CD4-positive, alpha-beta T cell treated with Interleukin-10 for 1 hour (primary cell): ENCODE results near the gene GFOD1.
"Not testable (repeated sequence)": the region's sequence is repeated elsewhere in the genome, so short reads cannot be mapped to it uniquely, and the experiment has no call there.

ENCODE experiments used
- DNase-seq: peaks from one replicate; pipeline ENCODE4 v3.0.0-alpha.2; 2020

The GFOD1 gene

DNA sequence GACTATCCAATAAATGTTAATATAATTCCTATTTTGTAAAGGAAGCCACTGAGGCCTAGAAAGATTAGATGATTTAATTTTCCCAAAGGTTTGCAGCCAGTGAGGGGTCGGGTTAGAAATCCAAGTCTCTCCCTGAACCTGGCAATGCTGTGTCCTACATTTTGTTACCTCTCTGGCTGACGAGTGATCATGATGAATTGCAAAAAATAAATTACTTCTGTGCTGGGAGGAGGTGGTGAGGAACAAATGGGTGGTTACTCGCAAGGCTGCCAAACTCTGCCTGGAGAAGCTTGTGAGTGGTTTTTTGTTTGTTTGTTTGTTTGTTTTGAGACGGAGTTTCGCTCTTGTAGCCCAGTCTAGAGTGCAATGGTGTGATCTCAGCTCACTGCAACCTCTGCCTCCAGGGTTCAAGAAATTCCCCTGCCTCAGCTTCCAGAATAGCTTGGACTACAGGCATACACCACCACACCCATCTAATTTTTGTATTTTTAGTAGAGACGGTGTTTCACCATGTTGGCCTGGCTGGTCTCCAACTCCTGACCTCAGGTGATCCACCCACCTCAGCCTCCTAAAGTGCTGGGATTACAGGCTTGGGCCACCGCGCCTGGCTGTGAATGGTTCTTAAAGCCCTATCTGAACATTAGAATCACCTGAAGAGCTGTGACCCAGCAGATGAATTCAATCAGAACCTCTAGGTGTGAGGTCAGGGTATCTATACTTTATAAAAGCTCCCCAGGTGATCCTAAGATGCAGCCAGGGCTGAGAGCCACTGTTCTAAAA is 138.9 kb downstream of the GFOD1 start:
- DNase-seq: no peak

- DNase-seq: no peak
Observed at GRCh38 chr6:13346245-13346644, 141.2 kb downstream of the GFOD1 start.

- DNase-seq: no peak
Observed at GRCh38 chr6:13342414-13343019, 144.9 kb downstream of the GFOD1 start.

GRCh38 chr6:13339863-13340630 is 147.4 kb downstream of the GFOD1 start:
- DNase-seq: no peak

GRCh38 chr6:13338038-13338437 is 149.4 kb downstream of the GFOD1 start:
- DNase-seq: no peak

GRCh38 chr6:13336553-13336952 is 150.8 kb downstream of the GFOD1 start:
- DNase-seq: peak; percentile 71

DNA sequence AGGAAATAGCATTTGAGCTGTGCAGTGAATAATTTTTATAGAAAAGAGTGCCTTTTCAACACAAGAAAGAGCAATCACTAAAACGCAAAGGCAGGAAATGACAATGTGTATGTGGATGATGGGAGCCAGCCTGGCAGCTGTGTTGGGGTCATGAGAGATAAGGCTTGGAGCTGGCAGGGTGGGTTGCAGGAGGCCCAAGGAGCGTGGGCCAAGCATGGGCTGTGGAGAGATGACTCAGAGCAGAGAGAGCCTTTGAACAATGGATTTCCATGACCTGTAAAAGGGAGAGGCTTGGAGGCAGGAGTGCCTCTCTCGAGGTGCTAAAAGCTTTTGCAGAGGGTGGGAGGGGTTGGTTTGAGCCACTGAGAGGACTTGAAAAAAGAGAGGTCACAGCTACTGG is 152.4 kb downstream of the GFOD1 start:
- no peak for DNase-seq

DNA sequence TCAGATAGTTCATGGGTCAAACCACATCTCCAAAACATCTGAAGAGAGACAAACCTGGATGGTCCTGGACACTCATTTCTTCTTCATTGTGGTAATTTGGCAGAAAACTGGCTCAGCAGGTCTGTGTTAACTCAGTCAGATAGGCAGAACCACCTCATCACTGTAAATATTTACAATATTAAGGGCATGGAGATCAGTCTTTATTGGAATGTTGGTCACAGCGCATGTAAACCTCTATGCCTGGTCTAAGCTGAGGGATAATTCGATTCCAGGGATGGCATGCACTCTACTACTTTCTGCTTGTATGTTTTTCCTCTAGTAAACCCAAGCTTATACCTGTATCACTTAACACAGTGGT is 155.1 kb downstream of the GFOD1 start:
- no peak for DNase-seq

DNA sequence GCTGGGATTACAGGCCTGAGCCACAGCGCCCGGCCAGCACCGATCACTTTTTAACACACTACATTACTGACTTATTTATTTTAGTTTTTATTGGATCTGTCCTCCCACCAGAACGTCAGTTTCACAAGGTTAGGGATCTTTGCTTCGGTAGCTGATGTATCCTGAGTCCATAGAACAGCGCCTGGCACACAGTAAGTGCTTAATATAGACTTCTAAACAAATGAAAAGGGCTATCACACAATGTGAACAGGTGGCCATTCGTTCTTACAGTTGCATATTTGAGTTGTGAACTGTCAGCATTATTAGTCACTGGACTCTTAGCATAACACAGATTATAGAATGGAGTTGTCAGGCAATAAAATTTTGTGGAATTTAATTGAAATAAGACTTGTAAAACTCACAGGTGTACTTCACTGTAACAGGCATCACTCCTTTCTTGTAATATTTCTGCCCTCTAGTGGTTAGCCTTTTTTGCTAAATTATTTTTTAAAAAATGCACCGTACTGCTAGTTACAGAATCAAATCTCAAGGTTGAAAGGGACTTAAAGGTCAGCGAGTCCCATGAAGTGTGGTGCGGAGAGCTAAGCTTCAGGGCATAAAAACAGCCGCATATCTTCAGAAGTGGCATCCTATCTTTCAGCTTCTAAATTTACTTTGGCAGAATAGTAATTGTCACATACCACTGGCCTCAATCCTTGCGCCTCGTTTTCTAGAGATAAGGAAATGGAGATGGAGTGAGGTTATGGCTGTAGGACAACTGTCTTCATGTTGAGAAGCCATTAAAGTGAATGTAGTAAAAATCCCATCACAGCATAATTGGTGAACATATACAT is 155.7 kb downstream of the GFOD1 start:
- DNase-seq: peak; percentile 58

GRCh38 chr6:13328875-13329183 is 158.6 kb downstream of the GFOD1 start:
- DNase-seq: no peak

DNA sequence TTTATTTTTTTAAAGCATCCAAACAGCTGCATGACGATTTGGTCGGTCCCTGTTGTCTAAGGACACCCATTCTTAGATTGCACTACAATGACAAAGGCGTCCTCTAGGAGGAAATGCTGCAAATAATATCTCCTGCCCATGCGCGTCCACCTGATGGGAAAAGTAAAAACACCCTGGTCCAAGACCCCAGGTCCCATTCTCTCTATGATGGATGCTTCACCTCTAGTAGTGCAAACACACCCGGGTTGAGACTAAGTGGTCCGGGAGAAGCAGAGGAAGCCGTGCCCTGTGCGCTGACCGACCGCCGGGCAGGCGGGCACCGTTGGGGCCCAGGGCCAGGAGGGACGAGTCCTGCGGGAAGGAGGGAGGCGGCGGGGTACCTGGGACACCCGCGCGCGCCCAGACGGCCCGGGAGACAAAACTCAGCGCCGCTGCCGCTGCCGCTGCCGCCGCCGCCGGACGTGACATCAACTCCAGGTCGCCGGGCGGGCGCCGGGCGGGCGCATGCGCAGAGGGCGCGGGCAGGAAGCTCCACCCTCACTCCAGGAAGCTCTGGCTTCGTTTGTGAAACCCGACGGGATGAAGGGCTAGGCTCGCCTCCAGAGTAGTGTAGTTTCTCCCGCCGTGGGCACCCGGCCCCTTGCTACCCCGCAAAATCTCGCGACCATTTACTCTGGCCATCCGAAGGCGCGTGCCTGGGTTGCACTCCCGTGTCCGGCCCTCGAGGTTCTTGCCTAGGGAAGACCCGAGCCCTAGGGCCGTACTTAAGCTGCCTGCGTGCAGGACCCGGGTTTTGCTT is 159.1 kb downstream of the GFOD1 start, which contains the start of gene TBC1D7:
Gene TBC1D7, minus strand, starts transcription at position 462 of the 799 bp plus-strand sequence. CDS start 1,639 bp downstream, outside the sequence.
- peak; percentile 94 for DNase-seq

DNA sequence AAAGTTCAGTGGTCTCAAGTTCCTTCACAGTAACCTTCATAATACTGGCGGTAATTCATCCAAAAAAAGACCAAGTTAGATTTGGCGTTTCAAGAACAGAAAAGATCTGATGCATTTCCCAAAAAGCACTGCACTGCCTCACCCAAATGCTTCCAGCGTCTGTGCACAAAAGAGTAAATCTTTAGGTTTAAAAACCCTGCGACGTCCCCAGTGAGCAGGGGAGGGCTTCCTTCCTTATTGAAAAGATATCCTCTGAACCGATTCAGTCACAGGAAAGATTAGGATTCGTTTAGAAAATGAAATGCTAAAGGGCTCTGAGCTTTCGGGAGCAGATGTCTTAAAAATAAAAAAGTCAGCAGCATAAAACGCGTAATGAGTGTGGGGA is 159.7 kb downstream of the GFOD1 start:
- DNase-seq: no peak

DNA sequence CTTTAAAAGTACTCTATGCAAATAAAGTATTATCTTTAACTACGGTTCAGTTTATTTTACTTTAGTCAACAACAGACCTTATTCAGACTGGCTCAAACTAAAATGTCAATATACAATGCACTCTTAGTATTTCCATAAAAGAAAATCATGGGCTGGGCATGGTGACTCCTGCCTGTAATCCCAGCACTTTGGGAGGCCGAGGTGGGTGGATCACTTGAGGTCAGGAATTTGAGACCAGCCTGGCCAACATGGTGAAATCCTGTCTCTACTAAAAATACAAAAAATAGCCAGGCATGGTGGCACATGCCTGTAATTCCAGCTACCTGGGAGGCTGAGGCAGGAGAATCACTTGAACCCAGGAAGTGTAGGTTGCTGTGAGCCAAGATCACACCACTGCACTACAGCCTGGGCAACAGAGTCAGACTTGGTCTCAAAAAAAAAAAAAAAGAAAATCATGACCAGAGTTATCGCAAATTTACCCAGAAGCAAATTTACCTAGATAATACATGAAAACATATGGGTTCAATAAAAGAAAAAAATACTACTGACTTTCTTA is 161.3 kb downstream of the GFOD1 start:
- DNase-seq: not testable (repeated sequence)

DNA sequence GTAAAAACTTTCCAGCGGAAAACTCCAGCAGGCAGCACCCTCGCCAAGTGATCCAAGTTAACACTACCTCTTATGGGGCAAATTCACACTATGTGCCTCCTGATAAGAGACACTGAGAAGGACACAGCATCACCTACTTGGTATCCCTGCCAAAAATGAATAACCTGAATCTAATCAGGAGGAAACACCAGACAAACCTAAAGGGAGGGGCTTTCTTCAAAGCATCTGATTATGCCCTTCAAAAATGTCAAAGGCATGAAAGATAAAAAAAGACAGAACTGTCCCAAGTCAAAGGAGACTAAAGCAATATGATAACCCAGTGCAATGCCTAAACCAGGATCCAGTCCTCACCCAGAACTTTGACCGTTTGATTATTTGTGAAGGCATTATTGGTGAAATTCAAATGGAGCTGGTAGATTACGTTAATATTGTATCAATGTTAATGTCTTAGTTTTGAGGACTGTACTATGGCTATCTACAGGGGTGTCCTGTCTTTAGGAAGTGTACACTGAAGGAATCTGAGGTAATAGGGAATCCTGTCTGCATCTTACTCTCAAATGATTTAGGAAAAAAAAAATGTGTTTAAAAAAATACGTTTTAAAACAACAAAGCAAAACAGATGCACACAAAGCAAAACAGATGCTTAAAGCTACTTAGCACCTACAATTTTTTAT is 167.4 kb downstream of the GFOD1 start:
- no peak for DNase-seq

- DNase-seq: no peak
Observed at GRCh38 chr6:13318821-13319220, 168.6 kb downstream of the GFOD1 start.

GRCh38 chr6:13315896-13316295 is 171.5 kb downstream of the GFOD1 start:
- no peak for DNase-seq

GRCh38 chr6:13314806-13315205 is 172.6 kb downstream of the GFOD1 start:
- DNase-seq: no peak

DNA sequence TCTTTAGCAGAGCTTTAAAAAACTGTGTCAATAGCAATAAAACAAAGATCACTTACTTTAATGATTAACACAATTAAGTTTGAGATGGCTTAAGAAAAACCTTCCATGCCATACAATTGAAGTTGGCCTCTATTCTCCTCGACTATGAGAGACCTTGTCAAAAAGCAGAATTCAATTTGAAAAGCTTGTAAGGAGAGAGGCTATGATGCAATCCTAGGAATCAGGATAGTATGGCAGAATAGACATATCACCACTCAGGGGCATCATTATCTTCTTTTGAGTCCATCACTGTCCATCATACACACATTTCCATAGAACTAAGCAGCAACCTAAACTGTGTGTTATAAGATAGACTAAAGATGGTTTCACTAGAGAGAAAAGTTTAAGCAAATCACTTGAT is 176.2 kb downstream of the GFOD1 start:
- DNase-seq: no peak

DNA sequence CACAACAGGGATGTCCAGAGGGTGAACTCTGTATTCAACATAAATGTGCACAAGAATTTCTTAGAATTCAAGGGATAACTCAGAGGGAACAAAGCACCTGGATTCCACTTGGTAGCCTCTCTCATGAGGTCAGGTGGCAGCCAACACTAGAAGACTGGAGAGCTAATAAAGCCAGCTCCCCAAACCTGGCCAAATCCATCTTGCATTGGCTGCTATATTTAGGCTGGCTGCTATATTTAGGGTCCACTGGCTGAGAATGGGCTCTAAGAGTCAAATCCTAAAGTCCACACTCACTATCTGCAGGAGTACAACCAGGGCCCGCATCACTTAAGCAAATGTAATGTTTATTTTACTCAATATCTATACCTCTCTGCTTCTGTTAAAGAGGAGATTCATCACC is 179.1 kb downstream of the GFOD1 start:
- no peak for DNase-seq
